Breast epithelium (tissue), 4 donors: ENCODE results near the gene RTP3. TPM values are rescaled to one million over a fixed set of nuclear protein-coding genes. Genes with fewer than 3 reads are reported as not detected.

Source experiments
- DNase-seq, 2 donors: peaks; one replicate each; pipeline ENCODE4 v3.0.0-alpha.2; 2019; ENCODE audit warnings: low spot score in 2 of 2
- H3K27ac ChIP-seq, 2 donors: fragments of 200-600 bp; sonication (generic) in 1 of 2; one replicate each; pipeline ENCODE4 v1.5.1; 2016 to 2019; ENCODE audit warnings: mild to moderate bottlenecking in 1 of 2
- H3K27me3 ChIP-seq, 2 donors: fragments of 200-600 bp; sonication (generic) in 1 of 2; one replicate each; pipeline versions ENCODE4 v1.5.1 to v1.6.0; 2017 to 2019; ENCODE audit warnings: control low read depth in 1 of 2, mild to moderate bottlenecking in 1 of 2
- H3K36me3 ChIP-seq: fragments of 200-600 bp; one replicate; pipeline ENCODE4 v1.5.1; 2019
- H3K4me1 ChIP-seq, 2 donors: fragments of 200-600 bp; sonication (generic); one replicate each; pipeline ENCODE4 v1.5.1; 2016 to 2019; ENCODE audit warnings: control low read depth in 1 of 2
- H3K4me3 ChIP-seq, 3 donors: fragments of 200-600 bp; sonication (generic); 1 replicate in 2 of 3; 2 replicates in 1 of 3; pipeline ENCODE4 v1.5.1; 2016 to 2019; ENCODE audit warnings: mild to moderate bottlenecking in 3 of 3, moderate library complexity in 2 of 3
- H3K9me3 ChIP-seq, 2 donors: fragments of 200-600 bp; sonication (generic) in 1 of 2; one replicate each; pipeline ENCODE4 v1.5.1; 2016 to 2019; ENCODE audit warnings: control low read depth in 1 of 2
- POLR2A ChIP-seq: fragments of 450-650 bp; IDR thresholded peaks from one replicate; pipeline ENCODE4 v1.6.1; 2016; ENCODE audit warnings: antibody characterized with exemption, mild to moderate bottlenecking, moderate library complexity
- POLR2AphosphoS5 ChIP-seq, 3 donors: sonication (generic); formaldehyde crosslinking; IDR thresholded peaks; one replicate each; pipeline ENCODE4 v1.6.1; 2017; ENCODE audit warnings: antibody characterized with exemption in 3 of 3
- intact Hi-C: fragments of 100-400 bp; cut with DNase I; formaldehyde crosslinking; loops from one replicate; pipeline ENCODE4 v1.15.1; 2023; ENCODE audit warnings: low total_unique reads
- total RNA-seq, 3 donors: library from RNA; depleted of rRNA; stranded (reverse); fragments of >200 nt; gene quantifications; one replicate each; pipeline ENCODE4 v1.1.0, GENCODE V29; 2016
- TF ChIP-seq, protein P1 (sequence below), 3 donors: fragments of 450-650 bp; IDR thresholded peaks; one replicate each; pipeline ENCODE4 v1.5.1; 2016 to 2017; ENCODE audit warnings: antibody characterized with exemption in 3 of 3, mild to moderate bottlenecking in 3 of 3, moderate library complexity in 3 of 3

Gene RTP3
- total RNA-seq, 3 donors from 2014 or later = not detected

DNA sequence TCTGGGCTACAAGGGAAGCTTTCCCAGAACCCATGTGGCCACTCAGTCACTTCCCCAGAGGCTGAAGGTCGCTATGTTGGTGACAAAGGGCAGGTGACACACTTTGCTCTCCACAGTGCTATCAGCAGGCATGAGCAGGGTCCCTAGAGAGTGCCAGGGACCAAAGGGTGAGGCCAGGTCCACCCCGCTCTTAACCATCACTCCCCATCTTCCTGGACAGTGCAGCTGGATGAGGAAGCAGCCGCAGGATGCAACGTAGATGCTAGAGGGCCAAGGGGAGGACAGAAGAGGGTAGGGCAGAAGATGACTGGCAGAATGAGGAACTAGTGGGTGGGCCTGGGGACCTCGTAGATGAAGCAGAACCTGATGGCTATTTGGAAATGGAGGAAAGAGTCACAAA, 19.4 kb upstream of the RTP3 start:
- H3K9me3 ChIP-seq = no peaks in the 10 kb centered on the region
- no peaks in the 10 kb centered on the region for H3K36me3 ChIP-seq
- intact Hi-C loops = no loop called here
- no peaks in the 10 kb centered on the region for H3K27me3 ChIP-seq
- H3K4me3 ChIP-seq = no peak overlapping the region
- no peaks in the 10 kb centered on the region for H3K4me1 ChIP-seq
- no peak overlapping the region for H3K27ac ChIP-seq
- peak in 1 of 2 donors; percentile 28 for DNase-seq
- TF ChIP-seq, protein P1, sequence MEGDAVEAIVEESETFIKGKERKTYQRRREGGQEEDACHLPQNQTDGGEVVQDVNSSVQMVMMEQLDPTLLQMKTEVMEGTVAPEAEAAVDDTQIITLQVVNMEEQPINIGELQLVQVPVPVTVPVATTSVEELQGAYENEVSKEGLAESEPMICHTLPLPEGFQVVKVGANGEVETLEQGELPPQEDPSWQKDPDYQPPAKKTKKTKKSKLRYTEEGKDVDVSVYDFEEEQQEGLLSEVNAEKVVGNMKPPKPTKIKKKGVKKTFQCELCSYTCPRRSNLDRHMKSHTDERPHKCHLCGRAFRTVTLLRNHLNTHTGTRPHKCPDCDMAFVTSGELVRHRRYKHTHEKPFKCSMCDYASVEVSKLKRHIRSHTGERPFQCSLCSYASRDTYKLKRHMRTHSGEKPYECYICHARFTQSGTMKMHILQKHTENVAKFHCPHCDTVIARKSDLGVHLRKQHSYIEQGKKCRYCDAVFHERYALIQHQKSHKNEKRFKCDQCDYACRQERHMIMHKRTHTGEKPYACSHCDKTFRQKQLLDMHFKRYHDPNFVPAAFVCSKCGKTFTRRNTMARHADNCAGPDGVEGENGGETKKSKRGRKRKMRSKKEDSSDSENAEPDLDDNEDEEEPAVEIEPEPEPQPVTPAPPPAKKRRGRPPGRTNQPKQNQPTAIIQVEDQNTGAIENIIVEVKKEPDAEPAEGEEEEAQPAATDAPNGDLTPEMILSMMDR (IDR thresholded peaks at IDR 0.05) = no peak
- TF ChIP-seq POLR2AphosphoS5 (IDR thresholded peaks at IDR 0.05) (no peak), POLR2A (no peak)

DNA sequence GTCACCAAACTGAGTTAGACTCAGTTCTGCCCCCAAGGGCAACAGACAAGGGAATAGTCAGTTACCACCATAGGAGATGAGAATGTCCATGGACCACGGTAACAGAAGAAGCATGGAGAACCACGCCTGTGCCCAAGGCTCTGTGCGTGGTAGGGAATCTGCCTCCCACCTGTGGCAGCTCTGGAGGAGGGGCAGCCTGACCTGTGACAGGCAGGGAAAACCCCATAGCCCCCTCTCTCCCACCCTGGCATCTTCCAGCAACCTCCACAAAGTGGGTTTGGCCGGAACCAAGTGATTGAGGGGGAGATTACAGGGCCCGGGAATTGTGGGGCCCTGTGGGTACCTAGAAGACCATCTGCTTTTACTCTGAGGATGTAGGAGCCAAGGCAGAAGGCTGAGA, 18.8 kb upstream of the RTP3 start:
- intact Hi-C loops = no loop called here
- no peaks in the 10 kb centered on the region for H3K9me3 ChIP-seq
- no peak for TF ChIP-seq POLR2AphosphoS5 (IDR thresholded peaks at IDR 0.05)

DNA sequence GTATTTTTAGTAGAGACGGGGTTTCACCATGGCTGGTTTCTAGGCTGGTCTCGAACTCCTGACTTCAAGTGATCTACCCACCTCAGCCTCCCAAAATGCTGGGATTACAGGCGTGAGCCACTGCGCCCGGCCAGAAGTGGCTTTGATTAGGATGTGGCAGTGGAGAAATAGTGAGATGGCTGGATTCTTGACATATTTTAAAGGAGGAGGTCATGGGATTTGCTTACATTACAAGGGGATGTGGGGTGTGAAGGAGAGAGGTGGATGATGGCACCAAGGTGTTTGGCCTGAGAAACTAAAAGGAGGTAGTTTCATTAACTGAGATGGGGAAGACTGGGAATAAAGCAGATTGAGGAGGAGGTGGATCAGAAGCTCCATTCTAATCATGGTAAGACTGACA, 18.1 kb upstream of the RTP3 start:
- Histone ChIP-seq H3K27me3 (no peaks in the 10 kb centered on the region), H3K4me1 (no peaks in the 10 kb centered on the region), H3K9me3 (no peaks in the 10 kb centered on the region), H3K36me3 (no peaks in the 10 kb centered on the region), H3K27ac (peak overlapping the region in 1 of 2 donors; percentile 45), H3K4me3 (no peak overlapping the region)
- DNase-seq = no peak
- intact Hi-C loops = no loop called here
- no peak for TF ChIP-seq POLR2AphosphoS5 (IDR thresholded peaks at IDR 0.05)
- no peak for TF ChIP-seq POLR2A
- TF ChIP-seq, protein P1 (IDR thresholded peaks at IDR 0.05) = no peak

More for the DNA sequence above, 18.8 kb upstream of the RTP3 start:
- no peaks in the 10 kb centered on the region for H3K27me3 ChIP-seq
- H3K27ac ChIP-seq = no peak overlapping the region
- no peaks in the 10 kb centered on the region for H3K36me3 ChIP-seq
- H3K4me1 ChIP-seq = no peaks in the 10 kb centered on the region
- peak in 1 of 2 donors; percentile 5 for DNase-seq
- H3K4me3 ChIP-seq = no peak overlapping the region

DNA sequence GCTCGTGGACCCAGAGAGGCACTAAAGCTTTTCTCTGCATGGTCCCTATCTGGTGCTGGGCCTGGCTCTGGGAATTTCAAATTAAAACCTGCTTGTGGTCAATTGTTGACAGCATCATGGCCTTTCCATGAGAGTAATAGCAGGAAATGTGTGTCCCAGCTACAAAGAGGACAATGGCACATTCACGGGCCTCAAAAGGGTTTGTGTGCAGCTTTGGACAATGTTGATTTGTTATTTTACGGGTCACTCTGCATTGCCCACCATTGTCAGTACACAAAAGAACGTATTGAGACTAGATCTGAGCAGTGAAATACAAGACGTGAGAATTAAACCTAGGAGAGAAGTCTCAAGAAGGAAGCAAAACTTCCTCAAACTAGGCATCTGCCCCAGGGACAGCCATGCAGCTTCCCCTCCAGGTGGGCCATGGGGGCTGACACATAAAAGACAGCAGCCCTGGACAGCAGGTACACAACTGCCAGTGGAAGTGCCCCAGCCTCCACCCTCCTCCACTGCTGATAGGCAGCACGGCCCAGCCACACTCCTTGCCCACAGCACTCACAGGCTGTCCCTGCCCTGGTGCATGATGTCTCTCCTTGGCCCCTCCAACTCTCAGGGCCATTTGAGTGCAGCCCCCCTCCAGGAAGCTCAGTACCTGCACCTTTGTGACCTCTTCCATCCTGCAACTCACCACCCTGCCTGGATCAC, 17.1 kb upstream of the RTP3 start:
- intact Hi-C loops = no loop called here
- H3K4me3 ChIP-seq = no peak overlapping the region
- peak in 1 of 2 donors; percentile 40 for DNase-seq

DNA sequence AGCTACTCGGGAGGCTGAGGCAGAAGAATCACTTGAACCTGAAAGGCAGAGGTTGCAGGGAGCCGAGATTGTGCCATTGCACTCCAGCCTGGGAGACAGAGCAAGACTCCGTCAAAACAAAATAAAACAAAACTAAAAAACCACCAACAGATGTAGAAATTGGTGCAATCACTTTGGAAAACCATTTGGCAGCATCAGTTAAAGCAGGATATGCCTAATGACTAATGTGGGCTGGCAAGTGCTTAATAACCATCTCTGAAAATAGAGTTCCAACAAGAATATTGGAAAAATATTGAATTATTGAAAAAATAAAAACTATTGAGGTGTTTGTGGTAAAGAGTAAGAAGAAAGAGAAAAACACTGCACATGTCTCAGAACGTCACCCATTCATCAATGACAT, 16.1 kb upstream of the RTP3 start:
- no peak for DNase-seq
- Histone ChIP-seq H3K36me3 (no peaks in the 10 kb centered on the region), H3K4me3 (no peak overlapping the region), H3K4me1 (no peaks in the 10 kb centered on the region), H3K9me3 (no peaks in the 10 kb centered on the region), H3K27me3 (no peaks in the 10 kb centered on the region), H3K27ac (no peak overlapping the region)
- intact Hi-C loops = no loop called here
- TF ChIP-seq, protein P1 (IDR thresholded peaks at IDR 0.05) = no peak
- TF ChIP-seq POLR2AphosphoS5 (IDR thresholded peaks at IDR 0.05) (no peak), POLR2A (no peak)

More for the DNA sequence above, 17.1 kb upstream of the RTP3 start:
- H3K36me3 ChIP-seq = no peaks in the 10 kb centered on the region
- peak overlapping the region in 1 of 2 donors; percentile 45 for H3K27ac ChIP-seq
- no peaks in the 10 kb centered on the region for H3K27me3 ChIP-seq
- H3K4me1 ChIP-seq = no peaks in the 10 kb centered on the region
- H3K9me3 ChIP-seq = no peaks in the 10 kb centered on the region
- TF ChIP-seq, protein P1 (IDR thresholded peaks at IDR 0.05) = no peak
- TF ChIP-seq POLR2AphosphoS5 (IDR thresholded peaks at IDR 0.05) = no peak
- TF ChIP-seq POLR2A = no peak
